HepG2 (cell line): Measurements from ENCODE around the gene MYO1C. TPM values are rescaled to one million over a fixed set of nuclear protein-coding genes. Genes with fewer than 3 reads are reported as not detected.

Experiments
- BRCA1 ChIP-seq: sonication (generic); formaldehyde crosslinking; IDR thresholded peaks from 2 replicates; pipeline ENCODE4 v1.4.0; 2020; ENCODE audit warnings: missing genetic modification reagents
- CCAR2 ChIP-seq: fragments of 200-400 bp; formaldehyde crosslinking; optimal IDR thresholded peaks from 2 replicates; pipeline ENCODE3; 2018; ENCODE audit warnings: low read depth, mild to moderate bottlenecking, low read length, moderate library complexity
- CEBPG ChIP-seq: IDR thresholded peaks from 2 replicates; pipeline ENCODE4 v1.6.1; 2016
- FOXK2 ChIP-seq: fragments of 450-650 bp; IDR thresholded peaks from 2 replicates; pipeline ENCODE4 v1.6.1; 2016
- FOXM1 ChIP-seq: sonication (generic); formaldehyde crosslinking; IDR thresholded peaks from 2 replicates; pipeline ENCODE4 v1.5.0; 2020; ENCODE audit warnings: missing genetic modification reagents
- GATAD1 ChIP-seq: IDR thresholded peaks from 2 replicates; pipeline ENCODE4 v1.6.1; 2016; ENCODE audit warnings: missing genetic modification reagents, missing compliant biosample characterization
- MATR3 ChIP-seq: sonication (generic); formaldehyde crosslinking; IDR thresholded peaks from 2 replicates; pipeline ENCODE4 v1.4.0; 2020; ENCODE audit warnings: missing genetic modification reagents
- NR2F1 ChIP-seq, 2 experiments: fragments of 450-650 bp in 1 of 2; formaldehyde crosslinking in 1 of 2; IDR thresholded peaks; 2 replicates each; pipeline versions ENCODE4 v1.5.0 to v1.6.1; 2016 to 2020; ENCODE audit warnings: mild to moderate bottlenecking in 1 of 2, missing compliant biosample characterization in 1 of 2, missing genetic modification reagents in 1 of 2, moderate library complexity in 1 of 2
- NR2F6 ChIP-seq, 2 experiments: IDR thresholded peaks; 2 replicates each; pipeline ENCODE4 v1.6.1; 2016; ENCODE audit warnings: antibody characterized with exemption in 1 of 2, mild to moderate bottlenecking in 1 of 2
- PCBP2 ChIP-seq: fragments of 200-400 bp; formaldehyde crosslinking; optimal IDR thresholded peaks from 2 replicates; pipeline ENCODE3; 2018; ENCODE audit warnings: low read length, low read depth; ENCODE audit not compliant: poor library complexity, severe bottlenecking
- PHF21A ChIP-seq: sonication (generic); formaldehyde crosslinking; IDR thresholded peaks from 2 replicates; pipeline ENCODE4 v1.5.0; 2020; ENCODE audit warnings: mild to moderate bottlenecking, missing genetic modification reagents
- PHF5A ChIP-seq: IDR thresholded peaks from one replicate; pipeline ENCODE4 v1.6.1; 2018; ENCODE audit warnings: low read depth, missing genetic modification reagents; ENCODE audit not compliant: unreplicated experiment
- PHF8 ChIP-seq: sonication (generic); formaldehyde crosslinking; IDR thresholded peaks from 2 replicates; pipeline ENCODE4 v1.5.0; 2020; ENCODE audit warnings: missing genetic modification reagents
- RBFOX2 ChIP-seq: fragments of 200-400 bp; formaldehyde crosslinking; IDR thresholded peaks from 2 replicates; pipeline ENCODE4 v1.6.1; 2017; ENCODE audit warnings: low read depth, mild to moderate bottlenecking, low read length
- RFX1 ChIP-seq: fragments of 450-650 bp; IDR thresholded peaks from 2 replicates; pipeline ENCODE4 v1.6.1; 2017
- RNF2 ChIP-seq: fragments of 450-650 bp; conservative IDR thresholded peaks from 2 replicates; pipeline ENCODE4 v1.6.1; 2016; ENCODE audit warnings: low read depth
- TARDBP ChIP-seq: sonication (generic); formaldehyde crosslinking; IDR thresholded peaks from 2 replicates; pipeline ENCODE4 v1.8.0; 2022; ENCODE audit warnings: mild to moderate bottlenecking, missing genetic modification reagents
- TEAD2 ChIP-seq: sonication (generic); formaldehyde crosslinking; IDR thresholded peaks from 2 replicates; pipeline ENCODE4 v1.9.0; 2021; ENCODE audit warnings: missing genetic modification reagents
- TP53 ChIP-seq: sonication (generic); formaldehyde crosslinking; conservative IDR thresholded peaks from 2 replicates; pipeline ENCODE4 v1.4.0; 2020; ENCODE audit warnings: missing genetic modification reagents
- XBP1 ChIP-seq: sonication (generic); formaldehyde crosslinking; IDR thresholded peaks from 2 replicates; pipeline ENCODE4 v1.5.0; 2020; ENCODE audit warnings: missing genetic modification reagents
- YEATS4 ChIP-seq: sonication (generic); formaldehyde crosslinking; IDR thresholded peaks from 2 replicates; pipeline ENCODE4 v1.4.0; 2020; ENCODE audit warnings: missing genetic modification reagents, borderline replicate concordance
- ZBTB21 ChIP-seq: sonication (generic); formaldehyde crosslinking; IDR thresholded peaks from 2 replicates; pipeline ENCODE4 v1.4.0; 2020; ENCODE audit warnings: missing genetic modification reagents
- ZC3H4 ChIP-seq: sonication (generic); formaldehyde crosslinking; IDR thresholded peaks from 2 replicates; pipeline ENCODE4 v1.4.0; 2020; ENCODE audit warnings: missing genetic modification reagents, borderline replicate concordance
- ZKSCAN5 ChIP-seq: sonication (generic); formaldehyde crosslinking; IDR thresholded peaks from 2 replicates; pipeline ENCODE4 v1.5.1; 2020; ENCODE audit warnings: mild to moderate bottlenecking, missing genetic modification reagents
- ZMYM4 ChIP-seq: sonication (generic); formaldehyde crosslinking; IDR thresholded peaks from 2 replicates; pipeline ENCODE4 v1.8.1; 2023; ENCODE audit warnings: mild to moderate bottlenecking, missing genetic modification reagents
- ZNF101 ChIP-seq: sonication (generic); formaldehyde crosslinking; IDR thresholded peaks from 2 replicates; pipeline ENCODE4 v1.4.0; 2020; ENCODE audit warnings: mild to moderate bottlenecking, low read depth, missing genetic modification reagents, borderline replicate concordance
- ZNF207 ChIP-seq: fragments of 450-650 bp; IDR thresholded peaks from 2 replicates; pipeline ENCODE4 v1.6.1; 2016; ENCODE audit warnings: antibody characterized with exemption, borderline replicate concordance
- ZNF333 ChIP-seq: sonication (generic); formaldehyde crosslinking; IDR thresholded peaks from 2 replicates; pipeline ENCODE4 v1.4.0; 2020; ENCODE audit warnings: mild to moderate bottlenecking, missing genetic modification reagents, borderline replicate concordance
- ZNF33B ChIP-seq: sonication (generic); formaldehyde crosslinking; IDR thresholded peaks from 2 replicates; pipeline ENCODE4 v1.5.1; 2020; ENCODE audit warnings: mild to moderate bottlenecking, missing genetic modification reagents
- ZNF652 ChIP-seq: IDR thresholded peaks from 2 replicates; pipeline ENCODE4 v1.6.1; 2016; ENCODE audit warnings: low read depth, borderline replicate concordance
- ZNF747 ChIP-seq: sonication (generic); formaldehyde crosslinking; IDR thresholded peaks from 2 replicates; pipeline ENCODE4 v1.8.1; 2023; ENCODE audit warnings: missing genetic modification reagents, mild to moderate bottlenecking, borderline replicate concordance
- ZNF749 ChIP-seq: sonication (generic); formaldehyde crosslinking; IDR thresholded peaks from 2 replicates; pipeline ENCODE4 v1.8.0; 2022; ENCODE audit warnings: mild to moderate bottlenecking, missing genetic modification reagents, moderate library complexity, borderline replicate concordance
- polyA plus RNA-seq, 8 experiments: library from polyadenylated mRNA; depleted of rRNA in 3 of 8; stranded (reverse) in 7 of 8; unstranded in 1 of 8; fragments of >200 nt; fragmentation: Illumina TruSeq in 4 of 8; extraction: Trizol in 4 of 8; gene quantifications; 2 replicates each; pipeline versions ENCODE4 v1.2.1 to v1.2.3, GENCODE V29; 2011 to 2016; ENCODE audit warnings: low read depth in 4 of 8, missing spikeins in 1 of 8, mixed read lengths in 1 of 8; ENCODE audit not compliant: insufficient read depth in 1 of 8
- total RNA-seq, 5 experiments: library from RNA; depleted of rRNA; stranded (reverse); fragments of >200 nt; fragmentation: Illumina TruSeq; extraction: Trizol; gene quantifications; 2 replicates each; pipeline ENCODE4 v1.2.3, GENCODE V29; 2016; ENCODE audit warnings: low read depth in 1 of 5
- TF ChIP-seq, protein P1 (sequence below): sonication (generic); formaldehyde crosslinking; IDR thresholded peaks from 2 replicates; pipeline ENCODE4 v1.5.0; 2020; ENCODE audit warnings: missing genetic modification reagents
- TF ChIP-seq, protein P2 (sequence below): sonication (generic); formaldehyde crosslinking; IDR thresholded peaks from 2 replicates; pipeline ENCODE4 v1.5.1; 2020; ENCODE audit warnings: missing genetic modification reagents, mild to moderate bottlenecking, borderline replicate concordance

MYO1C gene
- total and polyA plus RNA-seq, 2 of the 13 experiments (the other 11 are each of a cell fraction or from before 2014, with no cell fraction given), result 22.7 to 40.8 TPM

- TF ChIP-seq TP53 (no peak), NR2F1 (CRISPR knock-in tag; IDR thresholded peaks at IDR 0.05) (no peak), FOXK2 (no peak), MATR3 (CRISPR knock-in tag) (no peak), PHF8 (peak; percentile 74), RNF2 (no peak), ZMYM4 (CRISPR knock-in tag) (0 out of 2 replicates have a peak, but pooled peaks have one; percentile 41), CCAR2 (no peak), GATAD1 (CRISPR knock-in tag) (no peak), ZBTB21 (no peak), RBFOX2 (peak; percentile 76), ZKSCAN5 (CRISPR knock-in tag) (0 out of 2 replicates have a peak, but pooled peaks have one; percentile 37), PHF21A (CRISPR knock-in tag) (no peak; the same call in 1 of the 2 replicates), RFX1 (no peak), ZNF652 (CRISPR knock-in tag) (no peak), PCBP2 (no peak), TEAD2 (CRISPR knock-in tag) (no peak), PHF5A (CRISPR knock-in tag) (no peak), TARDBP (no peak; the same call in 1 of the 2 replicates), NR2F6 (IDR thresholded peaks at IDR 0.05) (no peak), NR2F6 (CRISPR knock-in tag; IDR thresholded peaks at IDR 0.05) (peak; percentile 50; the same call in 1 of the 2 replicates), ZNF747 (CRISPR knock-in tag) (no peak; the same call in 1 of the 2 replicates), YEATS4 (CRISPR knock-in tag) (peak; percentile 62; the same call in 1 of the 2 replicates), ZNF333 (CRISPR knock-in tag) (no peak), FOXM1 (no peak), ZNF749 (CRISPR knock-in tag) (no peak), XBP1 (CRISPR knock-in tag) (no peak), CEBPG (CRISPR knock-in tag) (no peak), BRCA1 (CRISPR knock-in tag) (no peak), ZNF33B (CRISPR knock-in tag) (peak; percentile 81), ZC3H4 (CRISPR knock-in tag) (no peak), ZNF207 (no peak), ZNF101 (CRISPR knock-in tag) (no peak)
- TF ChIP-seq, protein P1, sequence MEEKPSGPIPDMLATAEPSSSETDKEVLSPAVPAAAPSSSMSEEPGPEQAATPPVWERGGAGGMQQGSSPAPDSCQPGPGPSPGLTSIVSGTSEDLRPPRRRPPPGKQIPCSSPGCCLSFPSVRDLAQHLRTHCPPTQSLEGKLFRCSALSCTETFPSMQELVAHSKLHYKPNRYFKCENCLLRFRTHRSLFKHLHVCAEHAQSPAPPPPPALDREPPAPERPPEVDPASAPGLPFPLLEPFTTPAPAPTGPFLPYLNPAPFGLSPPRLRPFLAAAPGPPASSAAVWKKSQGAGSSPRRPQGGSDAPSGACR (CRISPR knock-in tag), result no peak
- TF ChIP-seq, protein P2, sequence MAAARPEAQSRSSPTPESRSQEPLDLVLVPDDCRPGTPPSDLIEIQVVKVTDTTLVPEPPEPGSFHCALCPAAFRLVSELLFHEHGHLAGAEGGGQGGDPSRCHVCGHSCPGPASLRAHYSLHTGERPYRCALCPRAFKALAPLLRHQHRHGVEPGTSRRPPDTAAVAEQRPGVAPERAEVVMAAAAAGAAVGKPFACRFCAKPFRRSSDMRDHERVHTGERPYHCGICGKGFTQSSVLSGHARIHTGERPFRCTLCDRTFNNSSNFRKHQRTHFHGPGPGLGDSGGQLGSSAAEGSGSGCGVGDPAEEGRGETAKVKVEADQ (CRISPR knock-in tag), result no peak
Observed at GRCh38 chr17:1490643-1491442, 1.6 kb downstream of the MYO1C start (continued).
